ENCODE data around the gene CPT2. TPM values are rescaled to one million over a fixed set of nuclear protein-coding genes. Genes with fewer than 3 reads are reported as not detected.

CPT2 gene
- total and polyA plus RNA-seq, 2 donors (not counting 1 experiment from before 2014, with no cell fraction given): 17.2 to 18.3 TPM

DNA sequence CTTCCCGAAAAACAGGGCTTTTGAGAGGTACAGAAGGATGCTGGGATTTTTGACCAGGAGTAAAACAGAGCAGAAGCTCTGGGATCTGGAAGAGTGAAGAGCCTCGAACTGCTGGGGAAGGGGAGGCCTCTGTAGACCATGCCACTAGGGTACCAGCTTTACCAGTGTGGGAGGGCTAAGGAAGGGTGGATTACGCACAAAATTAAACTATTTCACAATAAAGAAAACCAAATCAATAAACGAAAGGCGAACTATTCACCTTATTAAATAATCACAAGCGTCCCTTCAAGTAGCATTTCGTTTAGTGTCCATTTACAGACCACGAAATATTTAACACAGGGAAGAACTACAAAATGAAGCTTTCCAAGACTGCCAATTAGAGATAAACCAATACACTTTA lies 23.1 kb downstream of the CPT2 start:
- no peaks in the 10 kb centered on the region for H4K20me1 ChIP-seq (ENCODE audit: control insufficient read depth, extremely low read depth, insufficient read depth, low read length)
- peak overlapping the region; percentile 97 for H2AFZ ChIP-seq (ENCODE audit: low read length)
- peaks cover 4% of the 10 kb centered on the region for H3K4me1 ChIP-seq (ENCODE audit: control insufficient read depth, extremely low read depth, insufficient read depth, low read length)
- peaks cover 11% of the 10 kb centered on the region for H3K79me2 ChIP-seq (ENCODE audit: control insufficient read depth, insufficient read depth, low read length)
- TF ChIP-seq, protein P1, sequence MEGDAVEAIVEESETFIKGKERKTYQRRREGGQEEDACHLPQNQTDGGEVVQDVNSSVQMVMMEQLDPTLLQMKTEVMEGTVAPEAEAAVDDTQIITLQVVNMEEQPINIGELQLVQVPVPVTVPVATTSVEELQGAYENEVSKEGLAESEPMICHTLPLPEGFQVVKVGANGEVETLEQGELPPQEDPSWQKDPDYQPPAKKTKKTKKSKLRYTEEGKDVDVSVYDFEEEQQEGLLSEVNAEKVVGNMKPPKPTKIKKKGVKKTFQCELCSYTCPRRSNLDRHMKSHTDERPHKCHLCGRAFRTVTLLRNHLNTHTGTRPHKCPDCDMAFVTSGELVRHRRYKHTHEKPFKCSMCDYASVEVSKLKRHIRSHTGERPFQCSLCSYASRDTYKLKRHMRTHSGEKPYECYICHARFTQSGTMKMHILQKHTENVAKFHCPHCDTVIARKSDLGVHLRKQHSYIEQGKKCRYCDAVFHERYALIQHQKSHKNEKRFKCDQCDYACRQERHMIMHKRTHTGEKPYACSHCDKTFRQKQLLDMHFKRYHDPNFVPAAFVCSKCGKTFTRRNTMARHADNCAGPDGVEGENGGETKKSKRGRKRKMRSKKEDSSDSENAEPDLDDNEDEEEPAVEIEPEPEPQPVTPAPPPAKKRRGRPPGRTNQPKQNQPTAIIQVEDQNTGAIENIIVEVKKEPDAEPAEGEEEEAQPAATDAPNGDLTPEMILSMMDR (conservative IDR thresholded peaks at IDR 0.05 in 1 of 2, IDR thresholded peaks at IDR 0.05 in 1 of 2; ENCODE audit: low read depth in 1 of 2, low read length in 2 of 2): no peak
- H3K4me2 ChIP-seq (ENCODE audit: extremely low read depth, insufficient read depth, low read length): peak overlapping the region; percentile 93
- H3K4me3 ChIP-seq (replicated peaks in 1 of 4; ENCODE audit: control extremely low read depth in 1 of 4, insufficient read depth in 1 of 4, low read depth in 3 of 4, low read length in 4 of 4): peak overlapping the region; percentile 77 to 94 (median 82)
- peaks cover 4% of the 10 kb centered on the region for H3K36me3 ChIP-seq (ENCODE audit: control insufficient read depth, insufficient read depth, low read length)
- H3K9me3 ChIP-seq (ENCODE audit: control insufficient read depth, insufficient read depth, low read depth, low read length): no peaks in the 10 kb centered on the region
- H3K9ac ChIP-seq (ENCODE audit: insufficient read depth, low read length): peak overlapping the region; percentile 95
- H3K27ac ChIP-seq (ENCODE audit: insufficient read depth, low read length): peak overlapping the region; percentile 97
- H3K27me3 ChIP-seq (ENCODE audit: control insufficient read depth, insufficient read depth, low read length): no peaks in the 10 kb centered on the region
- DNase-seq (ENCODE audit: low read depth in 2 of 2): no peak

GRCh38 chr1:53220171-53220961 lies 23.7 kb downstream of the CPT2 start, which contains the start of gene CZIB:
Gene CZIB, minus strand, starts transcription at chr1:53220634. Its CDS starts 59 bp downstream, at chr1:53220575.
- peak within 1 kb of the TSS; percentile 97 for H2AFZ ChIP-seq (ENCODE audit: low read length)
- peak within 1 kb of the TSS; percentile 95 for H3K9ac ChIP-seq (ENCODE audit: insufficient read depth, low read length)
- DNase-seq (ENCODE audit: low read depth in 2 of 2): peak; percentile 90 to 93
- H3K27ac ChIP-seq (ENCODE audit: insufficient read depth, low read length): peak within 1 kb of the TSS; percentile 97
- H3K9me3 ChIP-seq (ENCODE audit: control insufficient read depth, insufficient read depth, low read depth, low read length): no peaks in the 10 kb centered on the region
- peaks cover 4% of the 10 kb centered on the region for H3K4me1 ChIP-seq (ENCODE audit: control insufficient read depth, extremely low read depth, insufficient read depth, low read length)
- H3K4me3 ChIP-seq (replicated peaks in 1 of 4; ENCODE audit: control extremely low read depth in 1 of 4, insufficient read depth in 1 of 4, low read depth in 3 of 4, low read length in 4 of 4): peak within 1 kb of the TSS; percentile 77 to 94 (median 82)
- H3K27me3 ChIP-seq (ENCODE audit: control insufficient read depth, insufficient read depth, low read length): no peaks in the 10 kb centered on the region
- H4K20me1 ChIP-seq (ENCODE audit: control insufficient read depth, extremely low read depth, insufficient read depth, low read length): no peaks in the 10 kb centered on the region
- peaks cover 4% of the 10 kb centered on the region for H3K36me3 ChIP-seq (ENCODE audit: control insufficient read depth, insufficient read depth, low read length)
- no peak for TF ChIP-seq EZH2 (IDR thresholded peaks at IDR 0.05; ENCODE audit: low read length, missing control alignments)
- TF ChIP-seq, protein P1 (conservative IDR thresholded peaks at IDR 0.05 in 1 of 2, IDR thresholded peaks at IDR 0.05 in 1 of 2; ENCODE audit: low read depth in 1 of 2, low read length in 2 of 2): no peak
- H3K4me2 ChIP-seq (ENCODE audit: extremely low read depth, insufficient read depth, low read length): peak within 1 kb of the TSS; percentile 93
- peaks cover 11% of the 10 kb centered on the region for H3K79me2 ChIP-seq (ENCODE audit: control insufficient read depth, insufficient read depth, low read length)

GRCh38 chr1:53220962-53221286 lies 24.3 kb downstream of the CPT2 start:
- Histone ChIP-seq H2AFZ (ENCODE audit: low read length) (peak overlapping the region; percentile 77), H3K9ac (ENCODE audit: insufficient read depth, low read length) (peak overlapping the region; percentile 95), H3K27me3 (ENCODE audit: control insufficient read depth, insufficient read depth, low read length) (no peaks in the 10 kb centered on the region), H3K4me2 (ENCODE audit: extremely low read depth, insufficient read depth, low read length) (peak overlapping the region; percentile 76), H3K4me1 (ENCODE audit: control insufficient read depth, extremely low read depth, insufficient read depth, low read length) (peaks cover 4% of the 10 kb centered on the region), H3K79me2 (ENCODE audit: control insufficient read depth, insufficient read depth, low read length) (peaks cover 11% of the 10 kb centered on the region), H3K27ac (ENCODE audit: insufficient read depth, low read length) (peak overlapping the region; percentile 97), H3K36me3 (ENCODE audit: control insufficient read depth, insufficient read depth, low read length) (peaks cover 2% of the 10 kb centered on the region), H3K9me3 (ENCODE audit: control insufficient read depth, insufficient read depth, low read depth, low read length) (no peaks in the 10 kb centered on the region), H3K4me3 (replicated peaks in 1 of 4; ENCODE audit: control extremely low read depth in 1 of 4, insufficient read depth in 1 of 4, low read depth in 3 of 4, low read length in 4 of 4) (peak overlapping the region; percentile 73 to 83 (median 80)), H4K20me1 (ENCODE audit: control insufficient read depth, extremely low read depth, insufficient read depth, low read length) (no peaks in the 10 kb centered on the region)
- DNase-seq (ENCODE audit: low read depth in 2 of 2): no peak
- TF ChIP-seq EZH2 (IDR thresholded peaks at IDR 0.05; ENCODE audit: low read length, missing control alignments): no peak
- TF ChIP-seq, protein P1 (conservative IDR thresholded peaks at IDR 0.05 in 1 of 2, IDR thresholded peaks at IDR 0.05 in 1 of 2; ENCODE audit: low read depth in 1 of 2, low read length in 2 of 2): no peak
